ENCODE data around the gene LRP1B.

LRP1B gene

GRCh38 chr2:141506135-141506534 lies 624.7 kb downstream of the LRP1B start:
- no peak overlapping the region for H3K4me3 ChIP-seq (ENCODE audit: low read depth, low read length)
- H3K27me3 ChIP-seq: no peaks in the 10 kb centered on the region
- H3K36me3 ChIP-seq: no peaks in the 10 kb centered on the region
- TF ChIP-seq, protein P1, sequence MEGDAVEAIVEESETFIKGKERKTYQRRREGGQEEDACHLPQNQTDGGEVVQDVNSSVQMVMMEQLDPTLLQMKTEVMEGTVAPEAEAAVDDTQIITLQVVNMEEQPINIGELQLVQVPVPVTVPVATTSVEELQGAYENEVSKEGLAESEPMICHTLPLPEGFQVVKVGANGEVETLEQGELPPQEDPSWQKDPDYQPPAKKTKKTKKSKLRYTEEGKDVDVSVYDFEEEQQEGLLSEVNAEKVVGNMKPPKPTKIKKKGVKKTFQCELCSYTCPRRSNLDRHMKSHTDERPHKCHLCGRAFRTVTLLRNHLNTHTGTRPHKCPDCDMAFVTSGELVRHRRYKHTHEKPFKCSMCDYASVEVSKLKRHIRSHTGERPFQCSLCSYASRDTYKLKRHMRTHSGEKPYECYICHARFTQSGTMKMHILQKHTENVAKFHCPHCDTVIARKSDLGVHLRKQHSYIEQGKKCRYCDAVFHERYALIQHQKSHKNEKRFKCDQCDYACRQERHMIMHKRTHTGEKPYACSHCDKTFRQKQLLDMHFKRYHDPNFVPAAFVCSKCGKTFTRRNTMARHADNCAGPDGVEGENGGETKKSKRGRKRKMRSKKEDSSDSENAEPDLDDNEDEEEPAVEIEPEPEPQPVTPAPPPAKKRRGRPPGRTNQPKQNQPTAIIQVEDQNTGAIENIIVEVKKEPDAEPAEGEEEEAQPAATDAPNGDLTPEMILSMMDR (IDR thresholded peaks at IDR 0.05; ENCODE audit: low read depth, low read length): no peak
- DNase-seq: no peak
- no peaks in the 10 kb centered on the region for H3K4me1 ChIP-seq
- H3K9me3 ChIP-seq: no peaks in the 10 kb centered on the region

DNA sequence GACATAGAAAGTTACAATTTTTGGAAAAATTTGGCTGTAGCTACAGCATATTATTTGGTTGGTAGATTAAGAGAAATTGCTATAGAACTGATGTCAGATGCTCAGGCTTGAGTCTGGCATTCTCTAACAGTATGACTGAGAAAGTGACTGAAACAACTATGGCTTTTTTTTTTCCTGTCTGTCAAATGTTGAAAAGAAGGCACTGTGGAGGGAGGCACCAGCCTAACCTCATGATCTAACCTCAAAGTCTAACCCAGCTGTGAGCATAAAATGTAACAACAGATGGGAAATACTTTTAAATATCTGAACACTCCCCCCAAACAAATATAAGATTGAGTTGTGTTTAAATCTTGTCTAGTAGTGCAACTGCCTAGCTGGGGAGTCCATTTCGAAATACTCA lies 629.1 kb downstream of the LRP1B start:
- H3K36me3 ChIP-seq: no peaks in the 10 kb centered on the region
- no peaks in the 10 kb centered on the region for H3K9me3 ChIP-seq
- no peak for DNase-seq
- H3K27me3 ChIP-seq: no peaks in the 10 kb centered on the region
- TF ChIP-seq, protein P1 (IDR thresholded peaks at IDR 0.05; ENCODE audit: low read depth, low read length): no peak
- H3K4me3 ChIP-seq (ENCODE audit: low read depth, low read length): no peak overlapping the region
- H3K4me1 ChIP-seq: no peaks in the 10 kb centered on the region

DNA sequence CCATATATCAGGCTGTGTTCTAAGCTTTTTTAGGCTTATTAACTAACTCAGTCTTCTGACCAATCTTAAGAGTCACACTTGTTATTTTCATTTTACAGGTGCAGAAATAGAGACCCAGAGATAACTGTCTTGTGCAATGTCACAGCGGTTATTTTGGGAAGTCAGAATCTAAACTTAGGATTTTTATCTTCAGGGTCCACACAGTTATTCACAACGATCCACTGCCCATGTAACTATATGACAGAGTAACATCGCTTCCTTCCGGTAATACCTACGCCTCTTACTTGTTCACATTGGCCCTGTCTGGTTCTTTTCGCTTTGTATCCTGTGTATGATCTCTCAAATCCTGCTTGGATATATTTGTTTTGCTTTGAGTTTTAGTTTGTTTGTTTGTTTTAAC lies 631.7 kb downstream of the LRP1B start:
- H3K9me3 ChIP-seq: no peaks in the 10 kb centered on the region
- H3K36me3 ChIP-seq: no peaks in the 10 kb centered on the region
- no peaks in the 10 kb centered on the region for H3K27me3 ChIP-seq
- no peak for DNase-seq
- H3K4me3 ChIP-seq (ENCODE audit: low read depth, low read length): no peak overlapping the region
- no peaks in the 10 kb centered on the region for H3K4me1 ChIP-seq
- TF ChIP-seq, protein P1 (IDR thresholded peaks at IDR 0.05; ENCODE audit: low read depth, low read length): no peak

DNA sequence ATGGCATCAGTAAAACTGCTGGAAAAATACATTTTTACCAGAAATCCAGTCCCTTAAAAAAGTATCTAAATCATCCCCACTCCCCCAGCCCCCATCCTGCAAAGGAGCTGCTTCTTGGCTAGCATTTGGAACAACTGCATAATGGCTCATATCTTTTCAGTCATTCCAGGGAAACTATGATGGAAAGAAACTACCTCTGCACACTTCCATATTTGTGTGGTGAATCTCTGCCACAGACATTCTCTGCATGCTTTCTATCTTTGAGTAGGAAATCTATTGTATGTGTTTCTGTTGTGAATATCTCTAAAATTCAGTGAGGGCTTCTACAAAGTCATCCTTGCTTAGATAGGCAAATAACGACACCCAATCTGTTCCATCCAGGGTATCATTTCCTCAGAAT lies 632.3 kb downstream of the LRP1B start:
- Histone ChIP-seq H3K4me3 (ENCODE audit: low read depth, low read length) (no peak overlapping the region), H3K4me1 (no peaks in the 10 kb centered on the region), H3K9me3 (no peaks in the 10 kb centered on the region), H3K27me3 (no peaks in the 10 kb centered on the region), H3K36me3 (no peaks in the 10 kb centered on the region)
- no peak for DNase-seq
- TF ChIP-seq, protein P1 (IDR thresholded peaks at IDR 0.05; ENCODE audit: low read depth, low read length): no peak

- TF ChIP-seq, protein P1 (IDR thresholded peaks at IDR 0.05; ENCODE audit: low read depth, low read length): no peak
- H3K4me3 ChIP-seq (ENCODE audit: low read depth, low read length): no peak overlapping the region
- H3K4me1 ChIP-seq: no peaks in the 10 kb centered on the region
- H3K27me3 ChIP-seq: no peaks in the 10 kb centered on the region
- DNase-seq: no peak
- no peaks in the 10 kb centered on the region for H3K36me3 ChIP-seq
- no peaks in the 10 kb centered on the region for H3K9me3 ChIP-seq
These were observed 633.5 kb downstream of the LRP1B start for GRCh38 chr2:141497272-141497671.

- TF ChIP-seq, protein P1 (IDR thresholded peaks at IDR 0.05; ENCODE audit: low read depth, low read length): no peak
- Histone ChIP-seq H3K4me3 (ENCODE audit: low read depth, low read length) (no peak overlapping the region), H3K9me3 (no peaks in the 10 kb centered on the region), H3K27me3 (no peaks in the 10 kb centered on the region), H3K4me1 (no peaks in the 10 kb centered on the region), H3K36me3 (no peaks in the 10 kb centered on the region)
- no peak for DNase-seq
These were observed 634.0 kb downstream of the LRP1B start for GRCh38 chr2:141496810-141497209.
